Measurements from ENCODE around the gene GPR15.

GRCh38 chr3:98531622-98532274, at the start of gene GPR15:
- TF ChIP-seq POLR2A (IDR thresholded peaks at IDR 0.05): no peak
- TF ChIP-seq, protein P1, sequence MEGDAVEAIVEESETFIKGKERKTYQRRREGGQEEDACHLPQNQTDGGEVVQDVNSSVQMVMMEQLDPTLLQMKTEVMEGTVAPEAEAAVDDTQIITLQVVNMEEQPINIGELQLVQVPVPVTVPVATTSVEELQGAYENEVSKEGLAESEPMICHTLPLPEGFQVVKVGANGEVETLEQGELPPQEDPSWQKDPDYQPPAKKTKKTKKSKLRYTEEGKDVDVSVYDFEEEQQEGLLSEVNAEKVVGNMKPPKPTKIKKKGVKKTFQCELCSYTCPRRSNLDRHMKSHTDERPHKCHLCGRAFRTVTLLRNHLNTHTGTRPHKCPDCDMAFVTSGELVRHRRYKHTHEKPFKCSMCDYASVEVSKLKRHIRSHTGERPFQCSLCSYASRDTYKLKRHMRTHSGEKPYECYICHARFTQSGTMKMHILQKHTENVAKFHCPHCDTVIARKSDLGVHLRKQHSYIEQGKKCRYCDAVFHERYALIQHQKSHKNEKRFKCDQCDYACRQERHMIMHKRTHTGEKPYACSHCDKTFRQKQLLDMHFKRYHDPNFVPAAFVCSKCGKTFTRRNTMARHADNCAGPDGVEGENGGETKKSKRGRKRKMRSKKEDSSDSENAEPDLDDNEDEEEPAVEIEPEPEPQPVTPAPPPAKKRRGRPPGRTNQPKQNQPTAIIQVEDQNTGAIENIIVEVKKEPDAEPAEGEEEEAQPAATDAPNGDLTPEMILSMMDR (IDR thresholded peaks at IDR 0.05): no peak
